B cell (primary cell): ENCODE measurements around the gene PJVK. TPM values are rescaled to one million over a fixed set of nuclear protein-coding genes. Genes with fewer than 3 reads are reported as not detected.

Experiments used
- ATAC-seq: fragments of 200-7000 bp; cut with Tn5 transposase; one replicate; pipeline ENCODE4 v1.10.0; 2021; ENCODE audit warnings: low read depth, mild to moderate bottlenecking, moderate number of reproducible peaks, moderate library complexity
- CTCF ChIA-PET: fragments of 350-600 bp; sonication (Branson Sonifier 250); formaldehyde crosslinking; loops from one replicate; lab custom pipeline; 2021; ENCODE audit warnings: antibody characterized with exemption, inconsistent platforms; lab: Charles Lee
- POLR2A ChIA-PET: fragments of 350-600 bp; sonication (Branson Sonifier 250); formaldehyde crosslinking; loops from one replicate; lab custom pipeline; 2021; ENCODE audit warnings: antibody characterized with exemption; lab: Charles Lee
- DNase-seq: peaks from one replicate; pipeline ENCODE4 v3.0.0; 2013
- H2AFZ ChIP-seq: 2 replicates; pipeline ENCODE4 v1.6.1; 2012; ENCODE audit warnings: mild to moderate bottlenecking, low read depth, low read length; ENCODE audit not compliant: insufficient read depth, poor library complexity, severe bottlenecking
- H3K27ac ChIP-seq, 2 donors: 1 replicate in 1 of 2; 2 replicates in 1 of 2; pipeline ENCODE4 v1.5.1; 2012 to 2013; ENCODE audit warnings: low read length in 2 of 2, mild to moderate bottlenecking in 2 of 2, moderate library complexity in 1 of 2
- H3K27me3 ChIP-seq, 4 experiments: fragments of 200-600 bp in 1 of 4; sonication (generic) in 1 of 4; replicated peaks in 1 of 4; 1 replicate in 2 of 4; 2 replicates in 2 of 4; pipeline versions ENCODE4 v1.6.1 to v1.7.0; 2013 to 2016; ENCODE audit warnings: low read length in 3 of 4, mild to moderate bottlenecking in 2 of 4, mixed read lengths in 1 of 4, moderate library complexity in 1 of 4; ENCODE audit not compliant: insufficient read depth in 4 of 4, control insufficient read depth in 3 of 4; ENCODE audit errors: control extremely low read depth in 1 of 4
- H3K36me3 ChIP-seq, 2 experiments: replicated peaks in 1 of 2; 1 replicate in 1 of 2; 2 replicates in 1 of 2; pipeline versions ENCODE4 v1.6.1 to v1.7.1; 2013; ENCODE audit warnings: low read length in 1 of 2; ENCODE audit not compliant: insufficient read depth in 2 of 2, control insufficient read depth in 1 of 2; ENCODE audit errors: control extremely low read depth in 1 of 2, extremely low read depth in 1 of 2
- H3K4me1 ChIP-seq, 2 donors: fragments of 200-600 bp in 1 of 2; sonication (generic) in 1 of 2; 1 replicate in 1 of 2; 2 replicates in 1 of 2; pipeline versions ENCODE4 v1.5.1 to v1.6.1; 2013 to 2017; ENCODE audit warnings: low read length in 2 of 2; ENCODE audit not compliant: control insufficient read depth in 2 of 2, insufficient read depth in 2 of 2
- H3K4me2 ChIP-seq: replicated peaks from 2 replicates; pipeline ENCODE3; 2012; ENCODE audit warnings: mild to moderate bottlenecking, low read depth, low read length; ENCODE audit not compliant: poor library complexity, severe bottlenecking
- H3K4me3 ChIP-seq, 5 experiments: fragments of 200-600 bp in 1 of 5; sonication (generic) in 1 of 5; 1 replicate in 3 of 5; 2 replicates in 2 of 5; pipeline versions ENCODE4 v1.5.1 to v1.7.0; 2011 to 2016; ENCODE audit warnings: low read length in 4 of 5, mild to moderate bottlenecking in 4 of 5, low read depth in 2 of 5, control low read depth in 1 of 5, moderate library complexity in 1 of 5; ENCODE audit not compliant: insufficient read depth in 1 of 5; ENCODE audit errors: control extremely low read depth in 1 of 5, extremely low read depth in 1 of 5
- H3K79me2 ChIP-seq: fragments of 200-600 bp; sonication (generic); one replicate; pipeline ENCODE4 v1.6.0; 2016; ENCODE audit warnings: low read length; ENCODE audit not compliant: control insufficient read depth, insufficient read depth
- H3K9ac ChIP-seq: fragments of 200-600 bp; sonication (generic); 2 replicates; pipeline ENCODE4 v1.6.1; 2017; ENCODE audit warnings: mild to moderate bottlenecking, low read length, moderate library complexity
- H3K9me3 ChIP-seq, 3 donors: one replicate each; pipeline versions ENCODE4 v1.6.1 to v1.7.1; 2013; ENCODE audit warnings: low read length in 2 of 3; ENCODE audit not compliant: control insufficient read depth in 2 of 3, insufficient read depth in 1 of 3; ENCODE audit errors: control extremely low read depth in 1 of 3
- H4K20me1 ChIP-seq: 2 replicates; pipeline ENCODE4 v1.6.0; 2012; ENCODE audit warnings: mild to moderate bottlenecking, low read length; ENCODE audit not compliant: insufficient read depth, control insufficient read depth, poor library complexity, severe bottlenecking
- H3K27ac Mint-ChIP-seq: one replicate; pipeline ENCODE4 v1.8.0; 2021; ENCODE audit warnings: mixed read lengths
- H3K27me3 Mint-ChIP-seq: one replicate; pipeline ENCODE4 v1.8.0; 2021; ENCODE audit warnings: mixed read lengths
- H3K4me1 Mint-ChIP-seq: one replicate; pipeline ENCODE4 v1.8.0; 2021; ENCODE audit warnings: mixed read lengths
- H3K4me3 Mint-ChIP-seq: one replicate; pipeline ENCODE4 v1.8.0; 2021; ENCODE audit warnings: mixed read lengths
- H3K9me3 Mint-ChIP-seq: one replicate; pipeline ENCODE4 v1.8.0; 2022; ENCODE audit warnings: mixed read lengths; ENCODE audit not compliant: insufficient read depth
- CTCF ChIP-seq: fragments of 200-600 bp; IDR thresholded peaks from one replicate; pipeline ENCODE4 v1.8.0; 2022; ENCODE audit warnings: antibody characterized with exemption, mild to moderate bottlenecking
- EZH2 ChIP-seq: IDR thresholded peaks from 2 replicates; pipeline ENCODE4 v1.6.1; 2012; ENCODE audit warnings: borderline replicate concordance, low read depth, mild to moderate bottlenecking, moderate library complexity, low read length; ENCODE audit not compliant: insufficient read depth, poor library complexity, severe bottlenecking
- WGBS: methylation state at CpG from one replicate; pipeline ENCODE4 v1.1.5; 2013; ENCODE audit warnings: missing lambda C conversion rate; ENCODE audit not compliant: insufficient coverage; 5-methylcytosine and 5-hydroxymethylcytosine counted together
- intact Hi-C: fragments of 100-400 bp; cut with micrococcal nuclease; formaldehyde crosslinking; loops from one replicate; pipeline ENCODE4 v1.10.0; 2022
- polyA plus RNA-seq: library from polyadenylated mRNA; depleted of rRNA; stranded (reverse); fragments of >200 nt; gene quantifications from 2 replicates; pipeline ENCODE4 v1.2.3, GENCODE V29; 2012
- total RNA-seq, 2 donors: library from RNA; stranded (reverse); fragments of 120-200 nt in 1 of 2; gene quantifications; 1 replicate in 1 of 2; 2 replicates in 1 of 2; pipeline versions ENCODE4 v1.2.3 to v1.2.4, GENCODE V29; 2013 to 2022

Gene PJVK
- total and polyA plus RNA-seq, 2 donors (not counting 1 experiment from before 2014, with no cell fraction given), result 2.3 to 7.9 TPM

- no peaks in the 10 kb centered on the region for H3K9me3 Mint-ChIP-seq
- TF ChIP-seq EZH2 (no peak), CTCF (no peak)
- no peak overlapping the region for H3K27ac Mint-ChIP-seq
- no peaks in the 10 kb centered on the region for H3K27me3 ChIP-seq
- no peak overlapping the region for H3K4me3 Mint-ChIP-seq
- no peaks in the 10 kb centered on the region for H3K9me3 ChIP-seq
- CTCF ChIA-PET, result interaction anchor here (0.8 kb wide), 1 partner anchor 16 kb away, joined by 3 read pairs; no protein-coding TSS in a partner anchor
- no peak for ATAC-seq
- no peaks in the 10 kb centered on the region for H3K79me2 ChIP-seq
- H3K27me3 Mint-ChIP-seq, result no peaks in the 10 kb centered on the region
- WGBS, result no CpG with 5 or more reads among the region's 1 CpG
- H3K4me3 ChIP-seq, result no peak overlapping the region
- DNase-seq, result no peak
- POLR2A ChIA-PET, result no interaction called here
- H4K20me1 ChIP-seq, result no peaks in the 10 kb centered on the region
- peaks cover 2 to 43% of the 10 kb centered on the region in 2 experiments for H3K36me3 ChIP-seq
- intact Hi-C loops, result no loop called here
- H3K4me1 ChIP-seq, result no peaks in the 10 kb centered on the region
- H2AFZ ChIP-seq, result no peak overlapping the region
- no peak overlapping the region for H3K9ac ChIP-seq
- H3K4me2 ChIP-seq, result no peak overlapping the region
- H3K27ac ChIP-seq, result no peak overlapping the region
- no peaks in the 10 kb centered on the region for H3K4me1 Mint-ChIP-seq
Measured at GRCh38 chr2:178506101-178506500, 54.9 kb downstream of the PJVK start.

DNA sequence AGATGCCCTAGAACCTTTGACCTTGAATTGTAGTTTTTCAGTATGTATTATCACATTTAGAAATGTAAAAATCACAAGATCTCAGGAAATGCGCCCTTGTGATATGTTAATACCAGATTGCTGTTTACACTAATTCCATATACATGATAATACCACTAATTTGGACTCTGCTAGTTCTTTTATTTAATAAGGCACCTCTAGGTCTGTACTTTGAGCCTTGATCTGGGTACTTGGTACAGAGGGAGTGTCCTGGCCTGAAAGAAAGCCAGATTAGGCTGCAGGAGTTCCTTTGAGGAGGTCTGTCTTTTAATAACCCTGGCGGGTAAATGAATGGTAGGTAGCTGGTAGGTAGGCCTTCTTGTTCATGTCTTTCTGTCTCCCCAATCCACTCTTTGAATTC lies 55.3 kb downstream of the PJVK start:
- H3K9me3 ChIP-seq, result no peaks in the 10 kb centered on the region
- Mint-ChIP-seq H3K4me3 (no peak overlapping the region), H3K27me3 (no peaks in the 10 kb centered on the region), H3K9me3 (no peaks in the 10 kb centered on the region), H3K27ac (no peak overlapping the region), H3K4me1 (no peaks in the 10 kb centered on the region)
- CTCF ChIA-PET, result interaction anchor here (0.8 kb wide), 1 partner anchor 16 kb away, joined by 3 read pairs; no protein-coding TSS in a partner anchor
- H3K27me3 ChIP-seq, result no peaks in the 10 kb centered on the region
- H3K27ac ChIP-seq, result no peak overlapping the region
- TF ChIP-seq EZH2 (no peak), CTCF (no peak)
- DNase-seq (no peak), ATAC-seq (no peak)
- no peaks in the 10 kb centered on the region for H4K20me1 ChIP-seq
- H3K79me2 ChIP-seq, result no peaks in the 10 kb centered on the region
- no peak overlapping the region for H3K9ac ChIP-seq
- H3K4me3 ChIP-seq, result no peak overlapping the region
- H2AFZ ChIP-seq, result no peak overlapping the region
- intact Hi-C loops, result no loop called here
- POLR2A ChIA-PET, result no interaction called here
- WGBS, result no CpG with 5 or more reads among the region's 2 CpGs
- H3K4me1 ChIP-seq, result no peaks in the 10 kb centered on the region
- no peak overlapping the region for H3K4me2 ChIP-seq
- peaks cover 2 to 39% of the 10 kb centered on the region in 2 experiments for H3K36me3 ChIP-seq
